GM19023 (cell line): ENCODE measurements around the gene NXN.
"Not testable (repeated sequence)": the region's sequence is repeated elsewhere in the genome, so short reads cannot be mapped to it uniquely, and the experiment has no call there.

Experiments
- ATAC-seq: cut with Tn5 transposase; IDR thresholded peaks from one replicate; pipeline ENCODE4 v1.9.1; 2021; ENCODE audit warnings: mild to moderate bottlenecking, moderate library complexity; ENCODE audit not compliant: unreplicated experiment

The NXN gene

GRCh38 chr17:787641-788221 lies 191.8 kb downstream of the NXN start:
- ATAC-seq: no peak

DNA sequence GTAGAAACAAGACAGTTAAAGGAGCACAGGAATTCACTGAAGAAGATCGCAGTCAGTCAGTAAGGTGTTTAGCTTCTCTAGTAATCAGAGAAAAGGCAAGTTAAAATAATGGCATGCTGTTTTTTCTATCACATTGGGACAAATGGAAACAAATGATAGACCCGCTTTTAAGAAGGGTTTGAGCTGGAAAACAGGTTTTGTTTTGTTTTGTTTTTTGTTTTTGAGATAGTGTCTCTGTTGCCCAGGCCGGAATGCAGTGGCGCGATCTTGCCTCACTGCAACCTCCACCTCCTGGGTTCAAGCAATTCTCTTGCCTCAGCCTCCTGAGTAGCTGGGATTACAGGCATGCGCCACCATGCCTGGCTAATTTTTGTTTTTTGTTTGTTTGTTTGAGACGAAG lies 193.7 kb downstream of the NXN start:
- ATAC-seq: not testable (repeated sequence)

- no peak for ATAC-seq
These were observed 195.4 kb downstream of the NXN start for GRCh38 chr17:784143-784542.

DNA sequence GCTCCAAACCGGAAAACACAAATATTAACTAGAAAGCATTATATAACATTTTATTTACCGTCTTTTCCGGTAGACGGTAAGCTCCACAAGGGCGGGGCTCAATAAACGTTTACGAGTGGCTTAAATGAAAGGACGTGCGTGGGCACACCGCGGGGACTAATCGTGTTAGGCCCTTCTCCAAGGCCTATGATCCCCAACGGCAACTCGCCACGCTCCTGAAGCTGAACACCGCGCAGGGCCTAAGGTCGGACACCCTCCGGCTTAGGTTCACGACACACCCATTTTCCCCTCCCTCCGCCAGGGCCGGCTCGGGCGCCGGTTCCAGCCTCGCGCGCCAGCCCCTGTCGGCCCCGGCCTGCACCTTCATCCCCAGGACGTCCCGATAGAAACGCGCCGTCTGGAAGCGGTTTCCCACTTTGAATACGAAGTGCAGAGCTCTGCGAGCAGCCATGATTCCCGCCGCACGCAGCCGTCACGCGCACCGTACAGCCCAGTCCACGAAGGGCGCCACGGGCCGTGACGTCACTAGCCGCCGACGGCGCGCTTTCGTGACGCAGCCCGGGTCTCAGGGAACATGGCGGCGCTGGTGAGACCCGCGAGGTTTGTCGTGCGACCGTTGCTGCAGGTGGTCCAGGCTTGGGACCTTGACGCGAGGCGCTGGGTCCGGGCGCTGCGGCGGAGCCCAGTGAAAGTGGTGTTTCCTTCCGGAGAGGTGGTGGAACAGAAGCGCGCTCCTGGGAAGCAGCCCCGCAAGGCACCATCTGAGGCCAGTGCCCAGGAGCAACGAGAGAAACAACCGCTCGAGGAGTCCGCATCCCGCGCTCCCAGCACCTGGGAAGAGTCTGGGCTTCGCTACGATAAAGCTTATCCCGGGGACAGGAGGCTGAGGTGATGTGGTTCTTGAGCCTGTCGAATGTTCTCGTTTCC lies 197.5 kb downstream of the NXN start, which contains the start of the genes GLOD4 and MRM3:
GLOD4 (minus strand) TSS at position 476 of the 927 bp plus-strand sequence; CDS start at position 451, 25 bp downstream.
MRM3 (plus strand) TSS at position 549 of the 927 bp plus-strand sequence; CDS start at position 575, 26 bp downstream.
- ATAC-seq: peak; percentile 82

DNA sequence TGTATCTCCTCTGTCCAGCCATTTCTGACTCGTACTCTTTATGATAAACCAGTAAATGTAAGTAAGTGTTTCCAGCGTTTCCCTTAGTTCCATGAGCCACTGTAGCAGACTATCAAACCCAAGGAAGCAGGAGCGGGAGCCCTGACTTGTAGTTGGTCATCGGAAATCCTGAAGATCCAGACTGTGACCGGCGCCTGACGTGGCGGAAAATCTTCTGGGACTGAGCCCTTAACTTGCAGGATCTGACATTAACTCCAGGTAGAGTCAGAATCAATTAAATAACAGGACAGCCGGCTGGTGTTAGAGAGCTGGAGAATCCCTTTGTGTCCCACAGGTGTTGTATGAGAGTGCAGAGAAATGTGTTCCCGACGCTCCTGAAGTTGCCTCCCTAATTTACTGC lies 201.5 kb downstream of the NXN start:
- no peak for ATAC-seq

- no peak for ATAC-seq
These were observed 205.3 kb downstream of the NXN start for GRCh38 chr17:774313-774584.

- no peak for ATAC-seq
These were observed 205.9 kb downstream of the NXN start for GRCh38 chr17:773467-774312.

- ATAC-seq: no peak
These were observed 206.6 kb downstream of the NXN start for GRCh38 chr17:773016-773415.

DNA sequence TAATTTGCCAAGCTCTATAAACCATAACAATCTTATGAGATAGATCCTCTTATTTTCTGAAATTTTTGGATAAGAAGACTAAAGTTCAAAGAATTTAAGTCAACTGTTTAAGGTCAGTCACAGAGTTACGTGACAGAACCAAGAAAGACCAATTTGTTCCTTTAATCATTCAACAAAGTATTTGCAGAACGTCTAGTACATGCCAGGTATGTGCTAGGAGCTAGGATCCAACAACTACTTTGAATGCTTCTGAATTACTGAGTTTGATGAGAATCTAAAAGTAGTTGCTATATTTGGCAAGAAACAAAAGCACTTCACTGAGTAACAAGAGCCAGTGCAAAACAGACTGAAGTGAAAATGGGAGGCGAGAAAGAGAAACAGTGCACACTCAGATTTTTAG lies 212.5 kb downstream of the NXN start:
- no peak for ATAC-seq

GRCh38 chr17:760371-760770 lies 219.2 kb downstream of the NXN start:
- no peak for ATAC-seq

- ATAC-seq: no peak
These were observed 219.6 kb downstream of the NXN start for GRCh38 chr17:759964-760363.

GRCh38 chr17:756010-756567 lies 223.5 kb downstream of the NXN start:
- ATAC-seq: not testable (repeated sequence)

DNA sequence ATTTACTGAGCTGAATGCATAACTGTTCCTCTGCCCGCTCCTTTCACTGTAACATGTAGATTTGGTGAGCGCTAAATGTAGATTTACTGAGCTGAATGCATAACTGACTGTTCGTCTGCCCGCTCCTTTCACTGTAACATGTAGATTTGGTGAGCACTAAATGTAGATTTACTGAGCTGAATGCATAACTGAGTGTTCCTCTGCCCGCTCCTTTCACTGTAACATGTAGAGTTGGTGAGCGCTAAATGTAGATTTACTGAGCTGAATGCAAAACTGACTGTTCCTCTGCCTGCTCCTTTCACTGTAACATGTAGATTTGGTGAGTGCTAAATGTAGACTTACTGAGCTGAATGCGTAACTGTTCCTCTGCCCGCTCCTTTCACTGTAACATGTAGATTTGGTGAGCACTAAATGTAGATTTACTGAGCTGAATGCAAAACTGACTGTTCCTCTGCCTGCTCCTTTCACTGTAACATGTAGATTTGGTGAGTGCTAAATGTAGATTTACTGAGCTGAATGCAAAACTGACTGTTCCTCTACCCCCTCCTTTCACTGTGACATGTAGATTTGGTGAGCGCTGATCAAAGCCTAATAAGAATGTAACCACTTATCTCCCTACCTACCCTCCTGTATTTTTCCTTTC lies 224.1 kb downstream of the NXN start:
- not testable (repeated sequence) for ATAC-seq

- no peak for ATAC-seq
These were observed 226.2 kb downstream of the NXN start for GRCh38 chr17:753418-753817.

DNA sequence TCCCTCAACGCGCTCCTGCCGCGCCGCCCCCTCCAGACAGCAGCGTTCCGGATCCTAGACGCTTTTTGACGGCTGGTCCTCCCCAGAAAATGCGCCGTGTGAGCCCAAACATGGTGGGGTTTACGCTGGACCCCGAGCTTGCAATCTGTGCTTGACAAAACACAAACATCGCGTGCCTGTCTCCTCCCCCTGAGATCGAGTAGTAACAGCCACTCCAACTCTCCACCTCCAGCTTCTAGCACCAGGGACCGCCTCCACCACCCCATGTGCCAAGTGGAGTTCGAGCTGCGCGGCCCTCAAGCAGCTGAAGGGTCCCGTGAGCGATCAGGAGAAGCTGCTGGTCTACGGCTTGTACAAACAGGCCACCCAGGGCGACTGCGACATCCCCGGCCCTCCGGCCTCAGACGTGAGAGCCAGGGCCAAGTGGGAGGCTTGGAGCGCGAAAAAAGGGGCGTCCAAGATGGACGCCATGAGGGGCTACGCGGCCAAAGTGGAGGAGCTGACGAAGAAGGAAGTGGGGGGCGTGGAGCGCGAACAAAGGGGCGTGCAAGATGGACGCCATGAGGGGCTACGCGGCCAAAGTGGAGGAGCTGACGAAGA lies 226.9 kb downstream of the NXN start:
- ATAC-seq: no peak

DNA sequence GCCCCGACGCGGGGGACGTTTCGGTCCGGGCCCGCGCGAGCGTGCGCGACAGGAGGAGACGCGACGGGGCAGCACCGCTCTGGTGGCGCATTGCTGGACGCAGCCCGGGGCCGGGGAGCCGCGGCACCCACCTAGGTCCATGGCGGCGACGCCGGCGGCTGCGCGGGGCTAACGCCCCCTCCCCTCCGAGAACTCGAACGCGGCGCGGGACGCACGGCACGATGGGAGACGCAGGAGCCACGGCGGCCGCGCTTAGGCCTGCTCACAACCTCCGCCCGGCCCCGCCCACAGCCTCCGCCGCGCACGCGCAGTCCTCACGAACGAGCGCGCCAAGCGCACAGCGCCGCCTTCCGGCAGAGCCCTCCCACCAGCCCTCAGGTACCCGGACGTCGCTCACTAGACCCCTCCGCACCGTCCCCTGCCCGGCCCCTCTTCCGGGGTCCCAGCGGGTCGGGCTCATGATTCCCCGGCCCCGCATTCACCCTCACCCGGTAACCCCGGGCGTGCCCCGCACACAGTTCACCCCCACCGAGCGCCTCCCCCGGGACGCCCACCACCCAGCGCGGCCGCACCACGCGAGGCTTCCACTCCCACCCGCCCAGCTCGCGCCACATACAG lies 227.5 kb downstream of the NXN start, which contains the start of gene GEMIN4:
GEMIN4 (minus strand) TSS at position 263 of the 618 bp plus-strand sequence; CDS start at position 141, 122 bp downstream.
- peak; percentile 90 for ATAC-seq

DNA sequence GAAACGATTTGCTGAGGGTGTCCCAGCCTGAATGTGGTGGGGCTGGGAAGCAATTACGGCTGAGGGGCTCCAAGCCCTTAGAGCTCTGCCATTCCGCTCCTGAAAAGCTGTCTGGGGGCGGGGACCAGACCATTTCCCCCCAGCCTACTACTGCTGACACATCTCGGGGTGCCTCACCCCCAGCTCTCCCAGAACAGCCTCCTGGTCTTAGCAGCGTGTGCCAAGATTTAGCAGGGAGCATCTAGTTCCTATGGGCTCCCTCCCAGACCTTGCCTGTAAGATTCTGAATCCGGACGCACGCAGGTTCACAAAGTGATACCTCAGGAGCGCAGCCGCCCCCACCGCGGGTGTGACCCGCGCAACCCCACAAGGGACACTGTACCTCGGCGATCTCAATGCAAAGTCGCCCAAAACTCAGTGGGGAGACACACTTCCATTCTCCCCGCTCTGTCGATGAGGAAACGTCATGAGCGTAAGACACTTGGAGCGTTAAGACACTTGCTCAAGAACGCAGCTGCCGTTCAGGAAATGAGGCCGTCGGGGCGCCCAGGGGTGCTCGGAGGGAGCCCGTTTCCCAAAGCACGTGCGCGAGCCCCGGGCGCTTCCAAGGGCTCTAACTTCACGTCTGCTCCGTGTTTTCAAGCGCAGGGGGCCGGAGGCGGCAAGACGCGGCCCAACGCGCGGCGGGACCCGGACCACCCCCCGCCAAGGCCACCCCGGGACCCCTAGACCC lies 228.1 kb downstream of the NXN start:
- ATAC-seq: peak; percentile 25

GRCh38 chr17:750431-751037 lies 229.0 kb downstream of the NXN start:
- no peak for ATAC-seq
